Frontal cortex (tissue), 4 donors: Measurements from ENCODE around the gene ASB9. TPM values are rescaled to one million over a fixed set of nuclear protein-coding genes. Genes with fewer than 3 reads are reported as not detected.

Experiments
- DNase-seq, 2 donors: peaks; one replicate each; pipeline ENCODE4 v3.0.0; 2012; ENCODE audit warnings: low spot score in 2 of 2
- FAIRE-seq: peaks from 2 replicates; lab custom pipeline; 2012; peaks lifted over from hg19 to GRCh38; lab: Jason Lieb, UNC
- total RNA-seq: library from RNA; depleted of rRNA; stranded (reverse); fragments of >200 nt; gene quantifications from one replicate; pipeline ENCODE4 v1.2.3, GENCODE V29; 2014
- donor health status: control.
- donor health status: control.
- donor health status: control.

ASB9 gene
- total RNA-seq, 1 donor from 2014 or later = 0.82 TPM

DNA sequence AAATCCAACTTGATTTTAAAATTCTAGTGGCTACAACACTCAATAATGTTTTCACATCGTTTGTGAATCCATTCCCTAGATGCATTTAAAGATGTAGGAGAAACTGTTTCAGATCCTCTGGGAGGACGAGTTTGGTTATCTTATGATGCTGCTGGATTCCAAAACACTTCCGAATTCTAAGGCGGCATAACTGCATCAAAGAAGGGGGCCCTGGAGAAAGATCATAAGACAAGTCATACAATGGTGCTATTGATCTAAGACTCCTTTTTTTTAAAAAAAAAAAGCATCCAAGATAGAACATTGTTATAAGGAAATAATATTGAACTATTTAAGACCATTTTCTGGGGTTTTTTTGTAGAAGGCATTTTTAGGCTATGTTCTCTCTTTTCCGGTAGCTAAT, 25.5 kb downstream of the ASB9 start:
- no peak for FAIRE-seq

DNA sequence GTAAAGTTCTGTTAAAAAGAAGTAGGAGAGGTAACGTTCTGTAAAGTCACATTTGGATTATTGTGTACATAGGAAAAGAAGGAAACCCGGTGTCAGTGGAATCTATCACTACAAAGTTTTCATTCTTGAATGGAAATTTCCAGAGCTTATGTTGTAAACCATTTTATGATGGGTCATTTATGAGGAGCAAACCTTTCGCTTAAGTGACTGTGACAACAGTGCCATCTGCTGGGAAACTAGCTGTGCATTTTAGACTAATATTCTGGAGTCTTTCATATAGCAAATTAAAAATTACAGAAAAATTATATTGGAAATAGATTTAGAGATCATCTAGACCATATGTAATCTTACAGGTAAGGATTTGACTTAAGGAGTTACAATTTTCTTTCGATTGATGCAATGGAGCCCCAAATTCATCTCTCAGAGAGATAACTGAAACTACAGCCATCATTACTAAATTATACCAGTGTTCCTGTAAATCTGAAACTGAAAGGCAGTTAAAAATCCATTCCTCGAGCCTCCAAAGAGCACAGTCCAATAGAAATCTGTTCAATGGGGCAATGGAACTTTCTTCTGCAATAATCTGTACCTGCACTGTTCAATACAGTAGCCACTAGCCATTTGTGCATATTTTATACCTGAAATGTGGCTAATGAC, 26.9 kb downstream of the ASB9 start:
- peak; percentile 83 for FAIRE-seq
- DNase-seq = peak; percentile 36 to 40

More for the DNA sequence above, 25.5 kb downstream of the ASB9 start:
- DNase-seq = no peak

DNA sequence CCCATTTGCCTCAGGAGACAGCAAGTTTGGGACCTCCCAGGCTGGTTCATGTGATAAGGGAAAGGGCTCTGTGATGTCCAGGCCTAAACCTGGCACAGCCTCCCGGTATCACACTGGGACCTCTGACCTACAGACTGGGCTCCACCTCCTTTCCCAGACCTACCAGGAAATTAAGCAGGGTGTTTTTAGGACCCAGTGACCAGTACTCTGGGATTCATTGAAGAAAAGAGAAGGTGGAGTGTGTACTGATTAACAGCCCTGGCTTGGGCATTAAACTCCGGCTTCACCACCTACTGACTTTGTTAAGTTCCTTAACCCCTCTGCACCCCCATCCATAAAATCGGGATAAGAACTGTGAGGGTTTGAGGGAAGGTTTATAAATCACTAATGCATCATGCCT, 28.6 kb downstream of the ASB9 start:
- DNase-seq (no peak), FAIRE-seq (no peak)

DNA sequence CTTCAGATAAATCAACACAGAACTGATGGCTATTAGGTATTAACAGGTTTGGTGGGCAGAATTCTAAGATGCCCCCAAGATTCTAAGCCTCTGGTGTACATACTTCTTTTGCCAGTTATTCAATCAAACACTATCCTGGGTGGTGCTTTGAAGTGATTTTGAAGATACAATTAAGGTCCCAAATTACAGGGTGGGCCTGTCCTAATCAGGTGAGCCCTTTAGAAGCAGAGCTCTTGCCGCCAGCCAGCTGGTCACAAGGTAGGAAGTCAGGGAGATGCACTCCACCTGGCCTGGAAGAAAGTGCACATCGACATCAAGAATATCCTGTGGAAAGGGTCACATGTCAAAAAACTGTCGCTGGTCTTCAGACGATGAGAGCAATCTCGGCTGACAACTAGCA, 29.5 kb downstream of the ASB9 start:
- FAIRE-seq (no peak), DNase-seq (no peak)

DNA sequence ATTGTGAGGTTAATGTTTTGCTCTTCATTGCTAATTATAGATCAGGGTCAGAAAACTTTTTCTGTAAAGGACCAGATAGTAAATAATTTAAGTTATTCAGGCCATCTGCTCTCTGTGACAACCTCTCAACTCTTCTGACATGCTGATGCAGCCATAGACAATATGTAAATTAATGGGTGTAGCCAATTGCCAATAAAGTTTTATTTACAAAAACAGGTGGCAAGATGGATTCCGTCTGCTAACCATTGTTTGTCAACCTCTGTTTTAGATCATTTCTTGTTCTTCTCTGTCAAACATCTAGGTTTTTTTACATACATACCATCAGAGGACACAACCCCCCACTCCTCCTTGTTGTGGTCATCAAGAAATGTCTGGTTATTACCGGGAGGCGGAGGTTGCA, 33.7 kb downstream of the ASB9 start:
- no peak for FAIRE-seq
- DNase-seq = no peak

DNA sequence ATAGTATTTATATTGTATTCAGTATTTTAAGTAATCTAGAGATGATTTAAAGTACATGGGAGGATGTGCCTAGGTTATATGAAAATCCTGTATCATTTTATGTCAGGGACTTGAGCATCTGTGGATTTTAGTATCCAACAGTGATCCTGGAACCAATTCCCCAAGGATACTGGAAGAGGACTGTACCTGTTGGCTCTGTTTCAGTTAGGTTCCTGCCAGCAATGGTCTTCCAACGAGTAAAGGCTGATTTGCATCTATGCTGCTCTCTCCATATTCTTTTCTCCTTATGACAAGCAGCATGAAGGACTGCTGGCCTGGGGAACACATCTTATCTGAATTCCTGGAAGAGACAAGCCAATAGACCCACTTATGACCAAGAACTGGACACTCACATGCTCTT, 34.9 kb downstream of the ASB9 start:
- DNase-seq (no peak), FAIRE-seq (no peak)

DNA sequence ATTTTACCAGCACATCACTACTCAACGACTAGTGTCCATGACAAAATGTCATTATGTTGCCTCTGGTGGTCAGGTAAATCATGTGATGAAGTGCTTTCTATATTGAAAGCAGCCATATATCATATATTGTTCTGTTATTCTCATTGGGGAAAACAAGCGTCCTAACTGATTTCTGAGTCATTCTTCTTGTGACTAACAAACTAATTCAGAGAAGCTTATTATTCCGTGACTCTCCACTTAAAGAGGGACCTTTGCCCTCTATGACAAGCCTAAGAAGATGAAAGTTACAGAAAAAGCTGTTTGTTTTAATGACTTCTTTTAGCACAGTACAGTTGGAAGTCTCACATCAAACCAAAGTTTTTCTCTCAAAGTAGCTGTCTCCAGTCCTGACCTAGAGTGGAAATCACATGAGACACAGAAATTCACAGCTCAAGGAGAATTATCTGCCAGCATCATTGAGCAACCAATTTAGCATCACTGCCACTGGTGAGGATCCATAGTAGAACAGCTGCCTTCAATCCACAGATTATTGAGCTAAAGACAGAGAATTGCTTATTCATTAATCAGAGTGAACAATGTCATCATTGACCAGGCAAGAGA, 36.4 kb downstream of the ASB9 start:
- peak in 1 of 2 donors; percentile 24 for DNase-seq
- FAIRE-seq = no peak

DNA sequence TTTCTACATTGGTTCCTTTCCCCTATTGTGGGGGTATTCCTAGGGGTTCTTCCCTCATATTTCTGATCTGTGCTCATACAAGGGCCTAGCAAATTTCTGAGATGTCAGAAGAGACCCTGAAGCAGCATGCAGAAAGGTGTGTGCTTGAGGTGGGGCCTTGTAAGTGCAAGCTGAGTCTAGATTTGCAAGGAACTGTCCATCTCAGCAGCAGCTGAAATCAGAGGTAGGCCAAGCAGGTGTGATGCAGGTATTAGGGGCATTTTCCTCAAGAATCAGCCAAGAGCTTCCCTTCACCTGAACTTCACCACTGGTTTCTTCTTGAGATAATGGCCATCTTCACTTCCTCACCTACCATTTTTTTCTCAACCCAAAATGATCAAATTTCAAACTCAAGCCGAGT, 45.1 kb downstream of the ASB9 start:
- DNase-seq = no peak
- no peak for FAIRE-seq

DNA sequence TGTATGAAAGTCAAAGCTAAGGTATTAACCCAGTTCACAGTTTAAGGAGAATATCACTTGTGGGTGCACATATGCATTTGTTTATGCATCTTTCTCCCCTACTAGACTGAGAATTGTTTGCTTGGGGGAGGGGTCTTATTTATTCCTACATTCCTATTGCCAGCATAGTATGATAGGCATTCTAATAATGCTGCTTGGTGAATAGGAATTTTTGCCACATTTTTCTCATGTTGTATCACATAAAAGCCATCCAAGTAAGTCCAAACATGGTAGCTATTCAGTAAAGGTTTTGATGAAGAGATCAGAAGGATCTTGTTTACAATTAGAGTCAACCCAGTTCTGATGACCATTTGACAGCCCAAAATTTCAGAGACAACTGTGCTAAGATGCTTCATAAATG, 48.6 kb downstream of the ASB9 start:
- no peak for DNase-seq

DNA sequence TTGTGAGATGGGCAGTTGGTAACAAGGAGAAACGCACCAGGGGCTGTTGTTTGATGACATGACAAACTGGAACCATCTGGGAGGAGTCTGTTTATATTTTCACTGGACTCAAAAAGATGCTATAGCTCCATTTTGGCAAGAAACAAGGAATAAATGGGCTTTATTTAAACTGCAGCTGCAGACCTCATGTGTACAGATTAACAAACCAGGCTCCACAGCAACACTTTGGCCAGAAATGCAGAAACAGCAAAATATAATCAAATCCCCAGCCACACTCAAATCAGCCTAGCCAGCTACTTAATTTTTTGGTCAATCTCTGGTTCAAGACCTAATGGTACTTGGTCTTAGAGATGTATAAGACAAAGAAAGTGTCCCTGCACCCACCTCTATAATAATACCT, 52.7 kb downstream of the ASB9 start:
- no peak for DNase-seq
- FAIRE-seq = no peak

More for the DNA sequence above, 48.6 kb downstream of the ASB9 start:
- no peak for FAIRE-seq

DNA sequence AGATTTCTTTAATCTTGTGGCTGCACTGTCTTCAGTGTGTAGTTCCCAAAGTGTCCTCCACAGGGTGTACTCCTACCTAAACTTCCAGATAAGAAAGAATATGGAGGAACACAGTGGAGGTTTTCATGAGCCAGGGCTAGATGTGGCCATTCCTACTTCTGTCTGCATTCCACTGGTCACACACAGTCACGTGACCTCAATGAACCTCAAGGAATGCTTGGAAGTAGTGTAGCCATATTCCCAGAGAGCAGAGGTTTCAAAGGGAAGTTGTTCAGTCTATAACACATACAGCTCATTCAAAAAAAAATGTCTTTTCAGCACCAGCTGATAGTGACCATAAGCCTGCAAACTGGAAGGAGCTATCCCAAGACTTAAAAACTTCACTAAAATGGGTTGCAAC, 53.6 kb downstream of the ASB9 start:
- DNase-seq = no peak
- FAIRE-seq = no peak

DNA sequence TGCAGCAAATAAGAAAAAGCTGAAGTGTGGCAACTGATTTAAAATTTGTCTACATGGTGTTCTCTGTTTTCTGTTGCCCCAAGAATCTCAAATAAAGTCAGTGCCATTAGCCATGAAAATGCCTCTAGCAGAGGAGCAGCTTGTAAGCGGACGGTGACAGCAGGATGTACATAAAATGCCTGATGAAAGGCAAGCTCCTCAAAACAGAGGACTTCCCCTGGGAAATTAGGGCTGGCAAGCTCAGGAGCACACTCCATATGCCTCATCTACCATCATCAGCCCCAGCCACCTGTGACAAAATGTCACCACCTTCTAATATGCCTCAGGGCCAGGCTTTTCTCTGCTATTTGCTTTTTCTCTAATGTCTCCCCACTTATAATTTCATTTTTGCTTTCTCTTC, 54.5 kb downstream of the ASB9 start:
- no peak for DNase-seq
- FAIRE-seq = no peak

DNA sequence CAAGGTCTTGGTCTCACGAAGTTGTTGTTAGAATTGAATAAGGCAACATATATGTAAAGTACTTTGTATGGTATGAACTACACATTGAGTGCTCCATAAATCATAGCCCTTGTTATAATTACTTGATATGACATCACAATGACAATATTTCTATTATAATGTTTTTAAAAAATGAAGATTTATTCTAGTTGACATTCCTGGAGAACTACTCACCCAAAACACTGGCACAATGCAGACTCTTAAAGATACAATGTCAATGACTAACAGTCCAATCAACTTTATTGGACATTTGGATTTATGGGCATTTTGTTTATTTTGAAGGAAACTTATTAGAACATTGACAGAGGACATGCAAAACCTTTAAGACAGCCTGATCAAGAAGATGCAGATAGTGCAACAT, 55.3 kb downstream of the ASB9 start:
- FAIRE-seq (no peak), DNase-seq (no peak)

DNA sequence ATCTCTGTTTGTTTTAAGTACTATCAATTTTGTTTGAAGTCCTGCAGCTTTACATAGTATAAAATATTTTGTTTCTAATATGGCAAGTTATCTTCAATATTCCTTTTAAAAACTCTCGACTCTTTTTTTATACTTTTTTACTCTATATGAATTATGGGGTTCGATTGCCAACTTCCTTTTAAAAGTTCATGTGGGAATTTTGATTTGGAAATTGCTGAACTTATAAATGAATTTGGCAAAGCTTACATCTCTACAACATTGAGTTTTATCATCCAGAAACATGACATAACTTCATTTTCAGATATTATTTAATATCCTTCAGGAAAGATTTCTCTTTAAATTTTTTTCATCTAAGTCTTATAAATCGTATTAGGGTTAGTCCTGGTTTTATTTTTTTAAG, 60.8 kb downstream of the ASB9 start:
- DNase-seq = no peak
- FAIRE-seq = no peak

DNA sequence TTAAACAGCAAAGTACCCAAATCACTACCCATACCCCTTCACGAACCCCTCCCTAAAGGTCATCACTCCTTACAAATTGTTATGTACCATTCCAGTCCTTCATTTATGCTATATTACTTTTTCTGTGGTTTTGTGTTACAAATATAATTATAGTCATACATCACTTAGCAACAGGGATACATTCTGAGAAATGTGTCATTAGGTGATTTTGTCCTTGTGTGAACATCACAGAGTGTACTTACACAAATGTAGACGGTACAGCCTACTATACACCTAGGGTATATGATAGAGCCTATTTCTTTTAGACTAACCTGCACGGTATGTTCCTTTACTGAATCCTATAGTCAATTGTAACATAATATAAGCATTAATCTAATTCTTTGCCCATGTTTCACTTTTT, 61.9 kb downstream of the ASB9 start:
- FAIRE-seq (no peak), DNase-seq (no peak)

DNA sequence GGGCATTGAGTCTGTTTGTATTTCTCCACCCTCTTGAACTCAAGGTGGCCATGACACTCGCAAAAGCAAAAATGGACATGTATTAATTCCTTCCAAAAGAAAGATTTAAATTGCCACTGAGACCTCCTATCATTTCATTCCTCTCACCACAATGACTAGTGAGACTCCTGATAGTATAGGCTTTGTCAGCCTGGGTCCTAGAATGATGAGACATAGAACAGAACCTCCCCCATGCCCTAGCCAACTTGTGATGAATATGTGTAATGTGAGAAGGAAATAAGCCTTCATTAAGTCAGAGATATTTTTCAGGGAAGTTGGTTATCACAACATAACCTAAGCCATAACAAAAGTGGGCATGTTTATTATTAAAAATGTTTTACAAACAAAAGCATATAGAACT, 62.5 kb downstream of the ASB9 start:
- DNase-seq (no peak), FAIRE-seq (no peak)

DNA sequence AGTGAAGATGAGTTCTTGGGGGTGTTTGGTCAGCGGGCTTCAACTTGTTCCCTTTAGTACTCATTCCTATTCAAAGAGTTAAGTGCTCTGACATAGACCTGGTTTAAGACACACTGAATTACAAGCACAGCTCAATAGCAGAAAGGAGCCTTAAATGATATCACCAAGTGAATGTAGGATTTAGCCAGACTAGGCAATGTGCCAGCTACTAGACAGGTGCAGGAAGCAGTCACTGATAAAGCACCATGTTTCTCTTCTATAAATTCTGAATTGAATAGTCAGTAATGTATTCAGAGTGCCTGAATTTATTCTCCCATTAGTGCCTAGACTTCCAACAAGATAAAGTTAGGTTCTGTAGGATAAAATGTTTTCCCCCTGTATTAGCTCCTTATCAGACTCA, 63.6 kb downstream of the ASB9 start:
- no peak for DNase-seq
- FAIRE-seq = no peak

DNA sequence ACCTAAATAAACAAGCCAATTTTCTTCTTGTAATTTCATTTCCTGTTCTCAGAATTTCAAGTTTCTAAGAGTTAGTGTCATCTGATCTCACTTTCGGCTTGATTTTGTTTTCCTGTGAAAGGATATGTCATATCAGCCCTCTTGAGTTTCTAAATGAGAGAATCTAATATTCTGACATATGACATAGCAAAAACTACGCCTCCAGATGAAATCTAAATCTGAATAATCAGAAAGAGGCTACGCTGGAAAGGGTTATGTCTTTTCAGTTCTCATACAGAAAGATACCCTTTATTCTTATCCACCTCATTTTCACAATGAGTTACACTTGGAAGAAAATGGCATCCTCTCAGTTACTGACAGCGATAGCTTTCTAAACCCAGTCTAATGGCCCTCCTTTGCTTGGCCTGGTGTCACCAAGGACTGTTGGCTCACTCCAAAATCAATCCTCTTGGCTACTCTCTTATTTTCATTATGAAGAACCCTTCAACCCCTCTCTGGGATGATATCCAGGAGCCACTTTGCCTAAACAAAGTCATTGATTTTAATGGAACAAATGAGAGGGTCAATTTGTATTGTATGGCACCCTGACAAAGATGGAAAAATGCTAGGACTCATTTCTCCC, 65.6 kb downstream of the ASB9 start:
- DNase-seq = no peak
- FAIRE-seq = no peak

DNA sequence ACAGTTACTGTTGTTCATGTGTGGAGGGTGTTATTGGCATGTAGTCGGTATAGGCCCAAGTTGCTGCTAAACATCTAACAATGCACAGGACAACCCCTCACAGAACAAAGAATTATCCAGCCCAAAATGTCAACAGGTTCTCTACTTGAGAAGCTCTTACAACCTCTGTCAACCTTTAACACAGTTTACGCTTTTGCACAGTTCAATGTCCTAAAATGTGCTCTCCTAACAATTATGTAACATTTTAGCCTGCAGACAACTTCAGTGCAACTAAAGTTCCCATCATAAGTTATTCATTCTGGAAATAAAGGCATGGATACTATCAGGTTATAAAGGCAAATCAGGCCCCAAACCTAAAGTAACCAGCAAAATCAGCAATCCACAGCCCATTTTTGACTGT, 66.2 kb downstream of the ASB9 start:
- DNase-seq (no peak), FAIRE-seq (no peak)

DNA sequence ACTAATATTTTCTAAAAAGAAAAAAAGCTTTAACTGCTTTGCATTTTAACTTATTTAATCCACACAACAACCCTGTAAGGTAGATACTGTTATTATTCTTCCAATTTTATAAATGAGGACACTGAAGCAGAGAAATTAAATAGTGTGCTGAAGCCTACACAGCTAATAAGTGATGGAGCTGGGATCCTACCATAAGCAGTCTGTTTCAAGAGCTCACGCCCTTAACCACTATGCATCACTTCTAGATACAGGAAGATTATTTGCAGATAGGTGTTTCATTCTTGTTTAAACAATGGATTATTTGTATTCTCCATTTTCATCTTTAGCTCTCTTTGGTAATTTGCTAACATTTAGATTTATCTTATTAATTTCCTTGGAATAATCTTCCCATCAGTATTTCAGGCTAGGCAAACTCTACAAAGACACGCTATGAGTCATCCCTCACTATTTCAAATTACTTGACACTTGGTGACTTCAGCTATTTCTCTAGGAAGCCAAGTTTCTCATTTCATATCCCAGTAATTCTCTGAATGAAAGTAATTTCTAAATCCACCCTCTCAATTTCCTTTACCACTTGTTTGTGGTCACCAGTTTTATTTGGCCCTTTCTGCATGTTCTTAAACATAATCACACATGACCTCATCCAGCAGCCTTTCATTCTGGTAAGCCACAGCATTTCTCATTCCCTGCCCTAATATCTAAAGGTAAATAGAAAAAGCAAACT, 67.3 kb downstream of the ASB9 start:
- FAIRE-seq (no peak), DNase-seq (no peak)

DNA sequence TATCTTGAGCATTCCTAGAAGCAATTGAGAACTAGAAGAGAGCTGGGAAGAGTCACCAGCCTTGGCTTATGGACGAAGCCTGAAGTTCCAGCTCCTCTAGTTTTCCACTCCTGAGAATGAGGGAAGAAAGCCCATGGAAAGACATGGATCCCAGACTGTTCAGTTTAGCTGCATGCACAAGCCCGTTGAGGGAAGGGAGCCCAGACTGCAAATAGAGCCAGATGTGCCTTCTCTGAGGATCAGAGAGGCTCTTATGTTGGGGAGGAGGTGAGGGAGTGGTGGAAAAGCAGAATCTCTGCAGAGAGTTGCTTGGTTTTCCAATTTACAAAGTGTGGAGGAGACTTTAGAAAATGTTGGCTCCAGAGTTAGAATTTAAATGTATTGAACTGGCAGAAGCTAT, 69.0 kb downstream of the ASB9 start:
- DNase-seq (no peak), FAIRE-seq (no peak)
